Activated B cell treated with CpG ODN at 0.5 μM for 24 hours (primary cell): ENCODE results near the gene SMIM31. TPM values are rescaled to one million over a fixed set of nuclear protein-coding genes. Genes with fewer than 3 reads are reported as not detected.

Experiments used
- ATAC-seq: fragments of 200-7000 bp; cut with Tn5 transposase; one replicate; pipeline ENCODE4 v1.10.0; 2021; ENCODE audit warnings: low read depth, mild to moderate bottlenecking, moderate library complexity
- CTCF ChIA-PET: fragments of 350-600 bp; sonication (Branson Sonifier 250); formaldehyde crosslinking; loops from one replicate; lab custom pipeline; 2021; ENCODE audit warnings: antibody characterized with exemption; lab: Charles Lee
- POLR2A ChIA-PET: fragments of 350-600 bp; sonication (Branson Sonifier 250); formaldehyde crosslinking; loops from one replicate; lab custom pipeline; 2021; ENCODE audit warnings: antibody characterized with exemption; lab: Charles Lee
- DNase-seq: peaks from one replicate; pipeline ENCODE4 v3.0.0; 2022
- H3K27ac Mint-ChIP-seq: one replicate; pipeline ENCODE4 v1.8.0; 2020; ENCODE audit warnings: mixed read lengths
- H3K27me3 Mint-ChIP-seq: one replicate; pipeline ENCODE4 v1.8.0; 2021; ENCODE audit warnings: mixed read lengths
- H3K36me3 Mint-ChIP-seq: one replicate; pipeline ENCODE4 v1.8.0; 2021; ENCODE audit warnings: low read depth, mixed read lengths
- H3K4me1 Mint-ChIP-seq: one replicate; pipeline ENCODE4 v1.8.0; 2021; ENCODE audit warnings: mixed read lengths
- H3K4me3 Mint-ChIP-seq: one replicate; pipeline ENCODE4 v1.8.0; 2020; ENCODE audit warnings: mild to moderate bottlenecking, mixed read lengths
- H3K9me3 Mint-ChIP-seq: one replicate; pipeline ENCODE4 v1.8.0; 2020; ENCODE audit warnings: mixed read lengths
- CTCF ChIP-seq: fragments of 200-600 bp; IDR thresholded peaks from one replicate; pipeline ENCODE4 v1.8.0; 2022; ENCODE audit warnings: antibody characterized with exemption, mild to moderate bottlenecking
- intact Hi-C: fragments of 100-400 bp; cut with micrococcal nuclease; formaldehyde crosslinking; loops from one replicate; pipeline ENCODE4 v1.15.1; 2024
- total RNA-seq: library from RNA; stranded (reverse); gene quantifications from 2 replicates; pipeline ENCODE4 v1.2.3, GENCODE V29; 2022

Gene SMIM31
- not detected in 2 replicates for total RNA-seq

GRCh38 chr4:164753873-164754488 lies at the start of gene SMIM31:
TSS of gene SMIM31 (plus strand) at chr4:164754131. CDS start at chr4:164770444, 16,313 bp downstream.
- H3K36me3 Mint-ChIP-seq, result no peaks in the 10 kb centered on the region
- H3K27me3 Mint-ChIP-seq, result no peaks in the 10 kb centered on the region
- ATAC-seq (no peak), DNase-seq (no peak)
- no peak for TF ChIP-seq CTCF
- no peak within 1 kb of the TSS for H3K27ac Mint-ChIP-seq
- H3K4me1 Mint-ChIP-seq, result no peaks in the 10 kb centered on the region
- intact Hi-C loops, result no loop called here
- CTCF ChIA-PET, result no interaction called here
- POLR2A ChIA-PET, result interaction anchor here (0.6 to 0.7 kb wide), 2 partner anchors 1204 to 1261 kb away, joined by 7 to 14 read pairs; no protein-coding TSS in a partner anchor
- H3K4me3 Mint-ChIP-seq, result no peak within 1 kb of the TSS
- peaks cover 11% of the 10 kb centered on the region for H3K9me3 Mint-ChIP-seq

- no peak for TF ChIP-seq CTCF
- H3K4me1 Mint-ChIP-seq, result no peaks in the 10 kb centered on the region
- H3K9me3 Mint-ChIP-seq, result peaks cover 3% of the 10 kb centered on the region
- DNase-seq (no peak), ATAC-seq (no peak)
- ChIA-PET POLR2A (no interaction called here), CTCF (no interaction called here)
- intact Hi-C loops, result no loop called here
- no peak overlapping the region for H3K4me3 Mint-ChIP-seq
- H3K27me3 Mint-ChIP-seq, result no peaks in the 10 kb centered on the region
- no peak overlapping the region for H3K27ac Mint-ChIP-seq
- H3K36me3 Mint-ChIP-seq, result no peaks in the 10 kb centered on the region
Observed at GRCh38 chr4:164706675-164707074, 47.3 kb upstream of the SMIM31 start.

- H3K4me1 Mint-ChIP-seq, result no peaks in the 10 kb centered on the region
- POLR2A ChIA-PET, result no interaction called here
- H3K36me3 Mint-ChIP-seq, result no peaks in the 10 kb centered on the region
- intact Hi-C loops, result no loop called here
- CTCF ChIA-PET, result interaction anchor here (0.8 kb wide), 1 partner anchor 15 kb away, joined by 3 read pairs; no protein-coding TSS in a partner anchor
- no peak for ATAC-seq
- H3K4me3 Mint-ChIP-seq, result no peak overlapping the region
- H3K27me3 Mint-ChIP-seq, result no peaks in the 10 kb centered on the region
- no peak overlapping the region for H3K27ac Mint-ChIP-seq
- no peak for TF ChIP-seq CTCF
- DNase-seq, result no peak
- H3K9me3 Mint-ChIP-seq, result no peaks in the 10 kb centered on the region
Observed at GRCh38 chr4:164716901-164717300, 37.0 kb upstream of the SMIM31 start.

GRCh38 chr4:164718827-164719226 lies 35.1 kb upstream of the SMIM31 start:
- TF ChIP-seq CTCF, result no peak
- intact Hi-C loops, result no loop called here
- Mint-ChIP-seq H3K4me3 (no peak overlapping the region), H3K4me1 (no peaks in the 10 kb centered on the region), H3K27ac (no peak overlapping the region), H3K36me3 (no peaks in the 10 kb centered on the region), H3K27me3 (peaks cover 2% of the 10 kb centered on the region), H3K9me3 (no peaks in the 10 kb centered on the region)
- ATAC-seq, result no peak
- DNase-seq, result no peak
- CTCF ChIA-PET, result interaction anchor here (1.0 kb wide), 1 partner anchor 11 kb away, joined by 3 read pairs; no protein-coding TSS in a partner anchor
- POLR2A ChIA-PET, result no interaction called here

GRCh38 chr4:164725066-164725465 lies 28.9 kb upstream of the SMIM31 start:
- DNase-seq (no peak), ATAC-seq (no peak)
- intact Hi-C loops, result no loop called here
- Mint-ChIP-seq H3K4me1 (no peaks in the 10 kb centered on the region), H3K9me3 (no peaks in the 10 kb centered on the region), H3K36me3 (no peaks in the 10 kb centered on the region), H3K4me3 (no peak overlapping the region), H3K27ac (no peak overlapping the region), H3K27me3 (peaks cover 2% of the 10 kb centered on the region)
- CTCF ChIA-PET, result no interaction called here
- no peak for TF ChIP-seq CTCF
- POLR2A ChIA-PET, result no interaction called here
